ENCODE data around the gene NR1I3. TPM values are rescaled to one million over a fixed set of nuclear protein-coding genes. Genes with fewer than 3 reads are reported as not detected.

The NR1I3 gene
- total and polyA plus RNA-seq, 2 of the 13 experiments (the other 11 are each of a cell fraction or from before 2014, with no cell fraction given), result 0.62 to 0.95 TPM

GRCh38 chr1:161218301-161219077 lies 19.5 kb downstream of the NR1I3 start (continued):
- TF ChIP-seq LCORL (IDR thresholded peaks at IDR 0.05) (no peak), LCORL (CRISPR knock-in tag; IDR thresholded peaks at IDR 0.05) (peak; percentile 75; the same call in 1 of the 2 replicates), IRF2 (CRISPR knock-in tag; IDR thresholded peaks at IDR 0.05) (peak; percentile 81; the same call in 1 of the 2 replicates), ZNF678 (CRISPR knock-in tag; IDR thresholded peaks at IDR 0.05) (no peak), PHF21A (CRISPR knock-in tag; IDR thresholded peaks at IDR 0.05) (peak; percentile 63; the same call in 1 of the 2 replicates), HNF4A (CRISPR knock-in tag; IDR thresholded peaks at IDR 0.05) (peak; percentile 87), TSC22D2 (CRISPR knock-in tag; IDR thresholded peaks at IDR 0.05; ENCODE audit: borderline replicate concordance) (no peak), MYPOP (CRISPR knock-in tag; IDR thresholded peaks at IDR 0.05) (peak; percentile 17; the same call in 1 of the 2 replicates), SP1 (IDR thresholded peaks at IDR 0.05) (no peak), SP1 (CRISPR knock-in tag; IDR thresholded peaks at IDR 0.05) (peak; percentile 36; the same call in 1 of the 2 replicates), AHDC1 (CRISPR knock-in tag; IDR thresholded peaks at IDR 0.05; ENCODE audit: borderline replicate concordance) (0 out of 2 replicates have a peak, but pooled peaks have one; percentile 10), PHF5A (CRISPR knock-in tag; IDR thresholded peaks at IDR 0.05; ENCODE audit: low read depth, unreplicated experiment) (no peak), ZSCAN31 (CRISPR knock-in tag; IDR thresholded peaks at IDR 0.05; ENCODE audit: low read depth) (no peak), ZSCAN21 (CRISPR knock-in tag; IDR thresholded peaks at IDR 0.05; ENCODE audit: borderline replicate concordance) (0 out of 2 replicates have a peak, but pooled peaks have one; percentile 56), MIXL1 (CRISPR knock-in tag; IDR thresholded peaks at IDR 0.05) (peak; percentile 75), ZNF121 (CRISPR knock-in tag; IDR thresholded peaks at IDR 0.05) (no peak), ZNF605 (CRISPR knock-in tag; IDR thresholded peaks at IDR 0.05) (peak; percentile 72), ZNF431 (CRISPR knock-in tag; IDR thresholded peaks at IDR 0.05; ENCODE audit: borderline replicate concordance, low read depth) (peak; percentile 93)
- TF ChIP-seq, protein P1, sequence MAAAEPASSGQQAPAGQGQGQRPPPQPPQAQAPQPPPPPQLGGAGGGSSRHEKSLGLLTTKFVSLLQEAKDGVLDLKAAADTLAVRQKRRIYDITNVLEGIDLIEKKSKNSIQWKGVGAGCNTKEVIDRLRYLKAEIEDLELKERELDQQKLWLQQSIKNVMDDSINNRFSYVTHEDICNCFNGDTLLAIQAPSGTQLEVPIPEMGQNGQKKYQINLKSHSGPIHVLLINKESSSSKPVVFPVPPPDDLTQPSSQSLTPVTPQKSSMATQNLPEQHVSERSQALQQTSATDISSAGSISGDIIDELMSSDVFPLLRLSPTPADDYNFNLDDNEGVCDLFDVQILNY (CRISPR knock-in tag; conservative IDR thresholded peaks at IDR 0.05), result no peak
